ENCODE data around the gene ULK4. TPM values are rescaled to one million over a fixed set of nuclear protein-coding genes. Genes with fewer than 3 reads are reported as not detected.

Gene ULK4
- polyA plus RNA-seq, 1 donor from 2014 or later = 7.2 TPM

DNA sequence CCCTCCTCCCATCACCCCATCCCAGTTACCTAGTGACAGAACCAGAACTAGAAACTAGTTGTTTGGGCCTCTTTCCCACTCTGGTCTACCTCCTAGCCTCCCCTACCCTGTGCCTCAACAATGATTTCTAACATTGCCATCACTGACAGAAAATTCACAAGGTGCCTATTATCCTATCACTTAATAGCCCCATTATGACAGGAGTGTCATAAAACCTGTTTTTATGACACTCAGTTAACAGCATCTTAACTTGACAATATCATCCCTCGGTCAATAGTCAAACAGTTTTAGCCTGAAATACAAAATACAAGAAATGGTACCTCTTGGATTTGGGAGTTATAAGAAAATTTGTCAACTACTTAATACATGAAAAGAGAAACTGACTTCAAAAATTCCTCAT is 46.5 kb downstream of the ULK4 start:
- H3K27ac ChIP-seq (ENCODE audit: low read length) = no peak overlapping the region
- no peak overlapping the region for H3K4me2 ChIP-seq (ENCODE audit: low read length)

DNA sequence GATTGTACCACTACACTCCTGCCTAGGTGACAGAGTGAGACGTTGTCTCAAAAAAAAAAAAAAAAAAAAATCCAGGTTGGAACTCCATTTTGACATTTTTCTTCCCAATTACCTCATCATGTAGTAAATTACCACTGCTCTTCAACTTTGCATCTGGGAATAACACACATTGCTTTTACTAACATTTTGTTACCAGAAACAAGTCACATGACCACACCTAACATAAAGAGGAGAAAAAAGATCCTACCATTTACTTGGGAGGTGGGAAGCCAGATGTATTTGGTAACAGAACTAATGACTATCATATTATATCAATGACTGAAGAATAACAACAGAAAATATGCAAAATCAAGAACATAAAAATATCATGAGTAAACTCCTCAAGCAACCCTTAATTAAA is 49.6 kb downstream of the ULK4 start:
- H3K9me3 ChIP-seq (ENCODE audit: low read length) = no peaks in the 10 kb centered on the region
- H3K27me3 ChIP-seq (ENCODE audit: insufficient read depth, low read depth, low read length) = no peaks in the 10 kb centered on the region
- no peak overlapping the region for H3K9ac ChIP-seq (ENCODE audit: low read length)
- H3K4me2 ChIP-seq (ENCODE audit: low read length) = no peak overlapping the region
- H4K20me1 ChIP-seq (ENCODE audit: insufficient read depth) = no peaks in the 10 kb centered on the region
- no peak overlapping the region for H2AFZ ChIP-seq (ENCODE audit: low read depth, low read length)
- TF ChIP-seq CTCF (IDR thresholded peaks at IDR 0.05; ENCODE audit: poor library complexity, severe bottlenecking) = no peak
- no peak for TF ChIP-seq EZH2 (IDR thresholded peaks at IDR 0.05; ENCODE audit: borderline replicate concordance, insufficient read depth, low read length, poor library complexity, severe bottlenecking)
- H3K27ac ChIP-seq (ENCODE audit: low read length) = no peak overlapping the region
- no peaks in the 10 kb centered on the region for H3K36me3 ChIP-seq (ENCODE audit: insufficient read depth, low read length)
- H3K4me3 ChIP-seq (ENCODE audit: low read length) = no peak overlapping the region
- H3K9me2 ChIP-seq (ENCODE audit: insufficient read depth, low read length) = no peaks in the 10 kb centered on the region
- H3K79me2 ChIP-seq (replicated peaks; ENCODE audit: insufficient read depth, low read length) = no peaks in the 10 kb centered on the region
- no peaks in the 10 kb centered on the region for H3F3A ChIP-seq (ENCODE audit: insufficient read depth, low read length, poor library complexity, severe bottlenecking)

More for the DNA sequence above, 46.5 kb downstream of the ULK4 start:
- TF ChIP-seq EP300 (conservative IDR thresholded peaks at IDR 0.05; ENCODE audit: poor library complexity, severe bottlenecking) (peak; percentile 92), POLR2AphosphoS5 (IDR thresholded peaks at IDR 0.05) (peak; percentile 75), SMC3 (conservative IDR thresholded peaks at IDR 0.05; ENCODE audit: poor library complexity) (no peak)
- no peaks in the 10 kb centered on the region for H3F3A ChIP-seq (ENCODE audit: insufficient read depth, low read length, poor library complexity, severe bottlenecking)
- H3K4me3 ChIP-seq (ENCODE audit: low read length) = no peak overlapping the region
- H3K9ac ChIP-seq (ENCODE audit: low read length) = no peak overlapping the region
- H2AFZ ChIP-seq (ENCODE audit: low read depth, low read length) = no peak overlapping the region
- H3K9me2 ChIP-seq (ENCODE audit: insufficient read depth, low read length) = no peaks in the 10 kb centered on the region
- H3K27me3 ChIP-seq (ENCODE audit: insufficient read depth, low read depth, low read length) = no peaks in the 10 kb centered on the region
- no peaks in the 10 kb centered on the region for H3K9me3 ChIP-seq (ENCODE audit: low read length)
- H3K36me3 ChIP-seq (ENCODE audit: insufficient read depth, low read length) = no peaks in the 10 kb centered on the region
- H4K20me1 ChIP-seq (ENCODE audit: insufficient read depth) = no peaks in the 10 kb centered on the region
- H3K79me2 ChIP-seq (replicated peaks; ENCODE audit: insufficient read depth, low read length) = no peaks in the 10 kb centered on the region

DNA sequence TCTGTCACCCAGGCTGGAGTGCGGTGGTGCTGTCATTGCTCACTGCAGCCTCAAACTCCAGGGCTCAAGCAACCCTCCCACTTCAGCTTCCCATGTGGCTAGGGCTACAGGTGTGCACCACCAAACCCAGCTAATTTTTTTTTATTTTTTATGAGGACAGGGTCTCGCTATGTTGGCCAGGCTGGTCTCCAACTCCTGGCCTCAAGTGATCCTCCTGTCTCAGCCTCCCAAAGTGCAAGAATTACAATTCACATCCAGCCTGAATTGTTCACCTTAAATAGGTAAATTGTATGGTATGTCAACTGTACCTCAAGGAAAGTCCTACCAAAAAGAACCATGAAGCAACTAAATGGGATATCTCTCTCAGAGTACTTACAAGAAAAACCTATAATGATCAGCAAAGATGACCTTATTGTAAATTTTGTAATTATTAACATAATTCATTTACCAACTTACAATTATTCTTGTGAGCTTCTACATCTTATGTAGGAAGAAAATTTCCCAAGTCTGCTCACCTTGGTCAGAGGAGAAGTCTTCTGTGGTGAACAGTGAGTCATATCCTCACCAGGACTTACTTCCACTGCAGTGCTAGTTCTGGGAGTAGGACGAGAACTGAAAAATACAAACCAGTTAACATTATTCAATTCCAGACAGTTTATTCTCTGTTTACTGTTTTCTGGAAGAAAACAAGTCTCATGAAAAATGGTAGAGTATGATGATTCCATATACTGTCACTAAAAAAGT is 54.4 kb downstream of the ULK4 start:
- Histone ChIP-seq H4K20me1 (ENCODE audit: insufficient read depth) (no peaks in the 10 kb centered on the region), H3F3A (ENCODE audit: insufficient read depth, low read length, poor library complexity, severe bottlenecking) (no peaks in the 10 kb centered on the region), H3K9me2 (ENCODE audit: insufficient read depth, low read length) (no peaks in the 10 kb centered on the region), H3K79me2 (replicated peaks; ENCODE audit: insufficient read depth, low read length) (no peaks in the 10 kb centered on the region), H3K9ac (ENCODE audit: low read length) (no peak overlapping the region), H3K9me3 (ENCODE audit: low read length) (no peaks in the 10 kb centered on the region), H3K36me3 (ENCODE audit: insufficient read depth, low read length) (no peaks in the 10 kb centered on the region), H3K4me3 (ENCODE audit: low read length) (no peak overlapping the region), H3K27ac (ENCODE audit: low read length) (no peak overlapping the region), H2AFZ (ENCODE audit: low read depth, low read length) (no peak overlapping the region), H3K4me2 (ENCODE audit: low read length) (no peak overlapping the region), H3K27me3 (ENCODE audit: insufficient read depth, low read depth, low read length) (no peaks in the 10 kb centered on the region)
- TF ChIP-seq, protein P1, sequence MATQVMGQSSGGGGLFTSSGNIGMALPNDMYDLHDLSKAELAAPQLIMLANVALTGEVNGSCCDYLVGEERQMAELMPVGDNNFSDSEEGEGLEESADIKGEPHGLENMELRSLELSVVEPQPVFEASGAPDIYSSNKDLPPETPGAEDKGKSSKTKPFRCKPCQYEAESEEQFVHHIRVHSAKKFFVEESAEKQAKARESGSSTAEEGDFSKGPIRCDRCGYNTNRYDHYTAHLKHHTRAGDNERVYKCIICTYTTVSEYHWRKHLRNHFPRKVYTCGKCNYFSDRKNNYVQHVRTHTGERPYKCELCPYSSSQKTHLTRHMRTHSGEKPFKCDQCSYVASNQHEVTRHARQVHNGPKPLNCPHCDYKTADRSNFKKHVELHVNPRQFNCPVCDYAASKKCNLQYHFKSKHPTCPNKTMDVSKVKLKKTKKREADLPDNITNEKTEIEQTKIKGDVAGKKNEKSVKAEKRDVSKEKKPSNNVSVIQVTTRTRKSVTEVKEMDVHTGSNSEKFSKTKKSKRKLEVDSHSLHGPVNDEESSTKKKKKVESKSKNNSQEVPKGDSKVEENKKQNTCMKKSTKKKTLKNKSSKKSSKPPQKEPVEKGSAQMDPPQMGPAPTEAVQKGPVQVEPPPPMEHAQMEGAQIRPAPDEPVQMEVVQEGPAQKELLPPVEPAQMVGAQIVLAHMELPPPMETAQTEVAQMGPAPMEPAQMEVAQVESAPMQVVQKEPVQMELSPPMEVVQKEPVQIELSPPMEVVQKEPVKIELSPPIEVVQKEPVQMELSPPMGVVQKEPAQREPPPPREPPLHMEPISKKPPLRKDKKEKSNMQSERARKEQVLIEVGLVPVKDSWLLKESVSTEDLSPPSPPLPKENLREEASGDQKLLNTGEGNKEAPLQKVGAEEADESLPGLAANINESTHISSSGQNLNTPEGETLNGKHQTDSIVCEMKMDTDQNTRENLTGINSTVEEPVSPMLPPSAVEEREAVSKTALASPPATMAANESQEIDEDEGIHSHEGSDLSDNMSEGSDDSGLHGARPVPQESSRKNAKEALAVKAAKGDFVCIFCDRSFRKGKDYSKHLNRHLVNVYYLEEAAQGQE (IDR thresholded peaks at IDR 0.05; ENCODE audit: borderline replicate concordance) = no peak
- TF ChIP-seq CTCF (IDR thresholded peaks at IDR 0.05; ENCODE audit: poor library complexity, severe bottlenecking) (no peak), POLR2AphosphoS5 (IDR thresholded peaks at IDR 0.05) (no peak), RAD21 (conservative IDR thresholded peaks at IDR 0.05) (no peak), SMC3 (conservative IDR thresholded peaks at IDR 0.05; ENCODE audit: poor library complexity) (no peak), EZH2 (IDR thresholded peaks at IDR 0.05; ENCODE audit: borderline replicate concordance, insufficient read depth, low read length, poor library complexity, severe bottlenecking) (no peak), TAF1 (IDR thresholded peaks at IDR 0.05; ENCODE audit: low read depth) (no peak)

Measured in neural cell (in vitro differentiated cells).